GM10847 (cell line): ENCODE results near the gene CSH1.
"Not testable (repeated sequence)": the region's sequence is repeated elsewhere in the genome, so short reads cannot be mapped to it uniquely, and the experiment has no call there.

ENCODE experiments used
- POLR2A ChIP-seq: IDR thresholded peaks from 2 replicates; pipeline ENCODE4 v1.6.1; 2011; ENCODE audit not compliant: insufficient read length; ENCODE audit errors: extremely low read depth

CSH1 gene

GRCh38 chr17:63932721-63933120 lies 36.3 kb upstream of the CSH1 start:
- no peak for TF ChIP-seq POLR2A

GRCh38 chr17:63931981-63932561 lies 35.7 kb upstream of the CSH1 start, which contains the start of gene CD79B:
Gene CD79B, minus strand, starts transcription at chr17:63932331. Its CDS starts 70 bp downstream, at chr17:63932261.
- peak; percentile 92 for TF ChIP-seq POLR2A

- peak; percentile 28 for TF ChIP-seq POLR2A
Measured at GRCh38 chr17:63930951-63931575, 34.7 kb upstream of the CSH1 start.

- no peak for TF ChIP-seq POLR2A
Measured at GRCh38 chr17:63929860-63930766, 33.7 kb upstream of the CSH1 start.

- no peak for TF ChIP-seq POLR2A
Measured at GRCh38 chr17:63928966-63929695, 32.8 kb upstream of the CSH1 start.

- no peak for TF ChIP-seq POLR2A
Measured at GRCh38 chr17:63928172-63928666, 31.8 kb upstream of the CSH1 start.

- no peak for TF ChIP-seq POLR2A
Measured at GRCh38 chr17:63927464-63928171, 31.2 kb upstream of the CSH1 start.

GRCh38 chr17:63926164-63926563 lies 29.8 kb upstream of the CSH1 start:
- TF ChIP-seq POLR2A: no peak

- no peak for TF ChIP-seq POLR2A
Measured at GRCh38 chr17:63925615-63926014, 29.2 kb upstream of the CSH1 start.

GRCh38 chr17:63919311-63919723 lies 22.9 kb upstream of the CSH1 start:
- TF ChIP-seq POLR2A: no peak

GRCh38 chr17:63918789-63919305 lies 22.5 kb upstream of the CSH1 start, which contains the start of gene GH1:
Gene GH1, minus strand, starts transcription at chr17:63918839. Its CDS starts 63 bp downstream, at chr17:63918776.
- not testable (repeated sequence) for TF ChIP-seq POLR2A

GRCh38 chr17:63918305-63918704 lies 21.9 kb upstream of the CSH1 start:
- TF ChIP-seq POLR2A: no peak

- no peak for TF ChIP-seq POLR2A
Measured at GRCh38 chr17:63917646-63918045, 21.3 kb upstream of the CSH1 start.

- TF ChIP-seq POLR2A: no peak
Measured at GRCh38 chr17:63916566-63917185, 20.3 kb upstream of the CSH1 start.

GRCh38 chr17:63914471-63914870 lies 18.1 kb upstream of the CSH1 start:
- TF ChIP-seq POLR2A: no peak
